Neural cell (in vitro differentiated cells): ENCODE results near the gene AK2. TPM values are rescaled to one million over a fixed set of nuclear protein-coding genes. Genes with fewer than 3 reads are reported as not detected.

Experiments used
- H2AFZ ChIP-seq: fragments of 200-600, 300-800 bp; sonication (generic), shearing (Covaris generic); 2 replicates; pipeline ENCODE4 v1.6.0; 2014; ENCODE audit warnings: low read depth, mild to moderate bottlenecking, antibody characterized with exemption, low read length, moderate library complexity
- H3F3A ChIP-seq: fragments of 200-600 bp; shearing (Covaris generic); 2 replicates; pipeline ENCODE4 v1.6.1; 2016; ENCODE audit warnings: mild to moderate bottlenecking, moderate library complexity, mixed read lengths, antibody characterized with exemption, low read length; ENCODE audit not compliant: insufficient read depth, poor library complexity, severe bottlenecking
- H3K27ac ChIP-seq: fragments of 200-600, 300-800 bp; sonication (generic), shearing (Covaris generic); 2 replicates; pipeline ENCODE4 v1.5.1; 2014; ENCODE audit warnings: mild to moderate bottlenecking, low read length, moderate library complexity
- H3K27me3 ChIP-seq: fragments of 300-800, 200-600 bp; sonication (generic), shearing (Covaris generic); 2 replicates; pipeline ENCODE4 v1.6.0; 2014; ENCODE audit warnings: mild to moderate bottlenecking, low read depth, low read length, moderate library complexity; ENCODE audit not compliant: insufficient read depth
- H3K36me3 ChIP-seq: fragments of 300-800, 200-600 bp; sonication (generic), shearing (Covaris generic); 2 replicates; pipeline ENCODE4 v1.5.1; 2014; ENCODE audit warnings: mild to moderate bottlenecking, antibody characterized with exemption, low read length, moderate library complexity; ENCODE audit not compliant: insufficient read depth
- H3K4me2 ChIP-seq: fragments of 300-800, 200-600 bp; sonication (generic), shearing (Covaris generic); 2 replicates; pipeline ENCODE4 v1.6.0; 2014; ENCODE audit warnings: mild to moderate bottlenecking, low read length
- H3K4me3 ChIP-seq: fragments of 300-800, 200-600 bp; sonication (generic), shearing (Covaris generic); 2 replicates; pipeline ENCODE4 v1.5.1; 2014; ENCODE audit warnings: mild to moderate bottlenecking, low read length, moderate library complexity
- H3K79me2 ChIP-seq: fragments of 200-600 bp; shearing (Covaris generic); replicated peaks from 2 replicates; pipeline ENCODE4 v1.6.0; 2014; ENCODE audit warnings: mild to moderate bottlenecking, low read length, moderate library complexity; ENCODE audit not compliant: insufficient read depth
- H3K9ac ChIP-seq: fragments of 300-800, 200-600 bp; sonication (generic), shearing (Covaris generic); 2 replicates; pipeline ENCODE4 v1.6.1; 2016; ENCODE audit warnings: mild to moderate bottlenecking, low read length, mixed read lengths
- H3K9me2 ChIP-seq: fragments of 200-600 bp; shearing (Covaris generic); 2 replicates; pipeline ENCODE4 v1.6.1; 2016; ENCODE audit warnings: mild to moderate bottlenecking, low read length, mixed read lengths; ENCODE audit not compliant: insufficient read depth
- H3K9me3 ChIP-seq: fragments of 200-600, 300-800 bp; sonication (generic), shearing (Covaris generic); 2 replicates; pipeline ENCODE4 v1.6.1; 2016; ENCODE audit warnings: mild to moderate bottlenecking, mixed run types, low read length, moderate library complexity, mixed read lengths
- H4K20me1 ChIP-seq: fragments of 200-600 bp; shearing (Covaris generic); 2 replicates; pipeline ENCODE4 v1.6.1; 2016; ENCODE audit warnings: mild to moderate bottlenecking, mixed run types; ENCODE audit not compliant: insufficient read depth
- EP300 ChIP-seq: fragments of 450-650 bp; conservative IDR thresholded peaks from 2 replicates; pipeline ENCODE4 v1.6.1; 2014; ENCODE audit warnings: antibody characterized with exemption, mild to moderate bottlenecking, moderate library complexity; ENCODE audit not compliant: poor library complexity, severe bottlenecking
- EZH2 ChIP-seq: fragments of 200-600, 300-800 bp; shearing (Covaris generic), sonication (generic); IDR thresholded peaks from 2 replicates; pipeline ENCODE4 v1.6.1; 2014; ENCODE audit warnings: antibody characterized with exemption, low read length, borderline replicate concordance, mild to moderate bottlenecking; ENCODE audit not compliant: insufficient read depth, poor library complexity, severe bottlenecking
- MXI1 ChIP-seq: fragments of 450-650 bp; conservative IDR thresholded peaks from 2 replicates; pipeline ENCODE4 v1.6.1; 2014; ENCODE audit warnings: antibody characterized with exemption, mild to moderate bottlenecking; ENCODE audit not compliant: poor library complexity, severe bottlenecking
- POLR2AphosphoS5 ChIP-seq: IDR thresholded peaks from 2 replicates; pipeline ENCODE4 v1.6.1; 2012
- RAD21 ChIP-seq: fragments of 450-650 bp; conservative IDR thresholded peaks from 2 replicates; pipeline ENCODE4 v1.6.1; 2014; ENCODE audit warnings: antibody characterized with exemption, mild to moderate bottlenecking, moderate library complexity
- SMC3 ChIP-seq: fragments of 450-650 bp; conservative IDR thresholded peaks from 2 replicates; pipeline ENCODE4 v1.6.1; 2014; ENCODE audit warnings: antibody characterized with exemption, mild to moderate bottlenecking, moderate library complexity; ENCODE audit not compliant: poor library complexity
- TAF1 ChIP-seq: IDR thresholded peaks from 2 replicates; pipeline ENCODE4 v1.6.1; 2012; ENCODE audit warnings: low read depth
- polyA plus RNA-seq: library from polyadenylated mRNA; depleted of rRNA; stranded (reverse); fragments of >200 nt; gene quantifications from 2 replicates; pipeline ENCODE4 v1.2.3, GENCODE V29; 2014
- TF ChIP-seq, protein P1 (sequence below): IDR thresholded peaks from 2 replicates; pipeline ENCODE4 v1.6.1; 2012; ENCODE audit warnings: borderline replicate concordance
- TF ChIP-seq, protein P2 (sequence below): fragments of 450-650 bp; IDR thresholded peaks from 2 replicates; pipeline ENCODE4 v1.5.1; 2014; ENCODE audit warnings: antibody characterized with exemption, mild to moderate bottlenecking, moderate library complexity; ENCODE audit not compliant: poor library complexity, severe bottlenecking

AK2 gene
- polyA plus RNA-seq, 1 donor from 2014 or later: 107 TPM

DNA sequence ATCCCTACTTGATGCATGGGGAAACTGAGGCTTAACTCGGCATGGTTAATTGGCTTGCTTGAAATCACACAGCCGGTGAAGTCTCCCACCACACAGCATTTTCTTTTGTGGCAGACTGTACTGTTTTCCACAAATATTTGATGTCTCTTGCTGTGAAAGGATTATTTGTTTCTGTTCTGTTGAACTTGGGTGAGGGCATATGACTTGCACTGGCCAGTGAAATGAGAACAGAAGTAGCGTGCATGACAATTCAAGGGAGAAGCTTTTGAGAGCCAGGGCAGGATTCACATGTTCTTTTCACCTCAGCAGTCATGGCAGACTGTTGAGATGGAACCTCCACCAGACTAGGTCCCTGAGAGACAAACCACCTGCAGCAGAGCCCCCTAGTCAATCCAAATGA is 11.7 kb upstream of the AK2 start:
- no peak overlapping the region for H2AFZ ChIP-seq

GRCh38 chr1:33047839-33048305 is 11.2 kb upstream of the AK2 start:
- H3K27ac ChIP-seq: no peak overlapping the region
- TF ChIP-seq TAF1 (no peak), EZH2 (no peak), MXI1 (no peak), RAD21 (no peak), POLR2AphosphoS5 (no peak), SMC3 (no peak), EP300 (no peak)
- TF ChIP-seq, protein P1, sequence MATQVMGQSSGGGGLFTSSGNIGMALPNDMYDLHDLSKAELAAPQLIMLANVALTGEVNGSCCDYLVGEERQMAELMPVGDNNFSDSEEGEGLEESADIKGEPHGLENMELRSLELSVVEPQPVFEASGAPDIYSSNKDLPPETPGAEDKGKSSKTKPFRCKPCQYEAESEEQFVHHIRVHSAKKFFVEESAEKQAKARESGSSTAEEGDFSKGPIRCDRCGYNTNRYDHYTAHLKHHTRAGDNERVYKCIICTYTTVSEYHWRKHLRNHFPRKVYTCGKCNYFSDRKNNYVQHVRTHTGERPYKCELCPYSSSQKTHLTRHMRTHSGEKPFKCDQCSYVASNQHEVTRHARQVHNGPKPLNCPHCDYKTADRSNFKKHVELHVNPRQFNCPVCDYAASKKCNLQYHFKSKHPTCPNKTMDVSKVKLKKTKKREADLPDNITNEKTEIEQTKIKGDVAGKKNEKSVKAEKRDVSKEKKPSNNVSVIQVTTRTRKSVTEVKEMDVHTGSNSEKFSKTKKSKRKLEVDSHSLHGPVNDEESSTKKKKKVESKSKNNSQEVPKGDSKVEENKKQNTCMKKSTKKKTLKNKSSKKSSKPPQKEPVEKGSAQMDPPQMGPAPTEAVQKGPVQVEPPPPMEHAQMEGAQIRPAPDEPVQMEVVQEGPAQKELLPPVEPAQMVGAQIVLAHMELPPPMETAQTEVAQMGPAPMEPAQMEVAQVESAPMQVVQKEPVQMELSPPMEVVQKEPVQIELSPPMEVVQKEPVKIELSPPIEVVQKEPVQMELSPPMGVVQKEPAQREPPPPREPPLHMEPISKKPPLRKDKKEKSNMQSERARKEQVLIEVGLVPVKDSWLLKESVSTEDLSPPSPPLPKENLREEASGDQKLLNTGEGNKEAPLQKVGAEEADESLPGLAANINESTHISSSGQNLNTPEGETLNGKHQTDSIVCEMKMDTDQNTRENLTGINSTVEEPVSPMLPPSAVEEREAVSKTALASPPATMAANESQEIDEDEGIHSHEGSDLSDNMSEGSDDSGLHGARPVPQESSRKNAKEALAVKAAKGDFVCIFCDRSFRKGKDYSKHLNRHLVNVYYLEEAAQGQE: no peak
- TF ChIP-seq, protein P2, sequence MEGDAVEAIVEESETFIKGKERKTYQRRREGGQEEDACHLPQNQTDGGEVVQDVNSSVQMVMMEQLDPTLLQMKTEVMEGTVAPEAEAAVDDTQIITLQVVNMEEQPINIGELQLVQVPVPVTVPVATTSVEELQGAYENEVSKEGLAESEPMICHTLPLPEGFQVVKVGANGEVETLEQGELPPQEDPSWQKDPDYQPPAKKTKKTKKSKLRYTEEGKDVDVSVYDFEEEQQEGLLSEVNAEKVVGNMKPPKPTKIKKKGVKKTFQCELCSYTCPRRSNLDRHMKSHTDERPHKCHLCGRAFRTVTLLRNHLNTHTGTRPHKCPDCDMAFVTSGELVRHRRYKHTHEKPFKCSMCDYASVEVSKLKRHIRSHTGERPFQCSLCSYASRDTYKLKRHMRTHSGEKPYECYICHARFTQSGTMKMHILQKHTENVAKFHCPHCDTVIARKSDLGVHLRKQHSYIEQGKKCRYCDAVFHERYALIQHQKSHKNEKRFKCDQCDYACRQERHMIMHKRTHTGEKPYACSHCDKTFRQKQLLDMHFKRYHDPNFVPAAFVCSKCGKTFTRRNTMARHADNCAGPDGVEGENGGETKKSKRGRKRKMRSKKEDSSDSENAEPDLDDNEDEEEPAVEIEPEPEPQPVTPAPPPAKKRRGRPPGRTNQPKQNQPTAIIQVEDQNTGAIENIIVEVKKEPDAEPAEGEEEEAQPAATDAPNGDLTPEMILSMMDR: no peak
- no peak overlapping the region for H3K4me2 ChIP-seq
- no peak overlapping the region for H3K9ac ChIP-seq
- no peaks in the 10 kb centered on the region for H4K20me1 ChIP-seq
- H3K4me3 ChIP-seq: no peak overlapping the region
- H3K9me3 ChIP-seq: peaks cover 3% of the 10 kb centered on the region
- no peaks in the 10 kb centered on the region for H3K9me2 ChIP-seq
- H3F3A ChIP-seq: no peaks in the 10 kb centered on the region
- H3K79me2 ChIP-seq: no peaks in the 10 kb centered on the region
- no peaks in the 10 kb centered on the region for H3K27me3 ChIP-seq
- H3K36me3 ChIP-seq: no peaks in the 10 kb centered on the region
- H2AFZ ChIP-seq: no peak overlapping the region

More for the DNA sequence above, 11.7 kb upstream of the AK2 start:
- H3K9me2 ChIP-seq: no peaks in the 10 kb centered on the region
- no peaks in the 10 kb centered on the region for H3K36me3 ChIP-seq
- TF ChIP-seq SMC3 (no peak), POLR2AphosphoS5 (no peak), TAF1 (no peak)
- no peaks in the 10 kb centered on the region for H3F3A ChIP-seq
- H3K4me2 ChIP-seq: no peak overlapping the region
- no peak overlapping the region for H3K9ac ChIP-seq
- no peaks in the 10 kb centered on the region for H3K27me3 ChIP-seq
- H3K27ac ChIP-seq: no peak overlapping the region
- H3K9me3 ChIP-seq: peaks cover 3% of the 10 kb centered on the region
- no peaks in the 10 kb centered on the region for H4K20me1 ChIP-seq
- no peaks in the 10 kb centered on the region for H3K79me2 ChIP-seq
- H3K4me3 ChIP-seq: no peak overlapping the region

GRCh38 chr1:33047290-33047689 is 10.6 kb upstream of the AK2 start:
- Histone ChIP-seq H3K9ac (no peak overlapping the region), H2AFZ (no peak overlapping the region), H3F3A (no peaks in the 10 kb centered on the region), H3K4me2 (no peak overlapping the region), H3K79me2 (no peaks in the 10 kb centered on the region), H3K9me3 (peaks cover 3% of the 10 kb centered on the region), H4K20me1 (no peaks in the 10 kb centered on the region), H3K27me3 (no peaks in the 10 kb centered on the region), H3K4me3 (no peak overlapping the region), H3K9me2 (no peaks in the 10 kb centered on the region), H3K27ac (no peak overlapping the region), H3K36me3 (no peaks in the 10 kb centered on the region)
- TF ChIP-seq EP300 (no peak), RAD21 (no peak), SMC3 (no peak), MXI1 (no peak), EZH2 (no peak), TAF1 (no peak), POLR2AphosphoS5 (no peak)
- TF ChIP-seq, protein P2: no peak
- TF ChIP-seq, protein P1: no peak
